ENCODE data around the gene TLR8. TPM values are rescaled to one million over a fixed set of nuclear protein-coding genes. Genes with fewer than 3 reads are reported as not detected.
A peak's percentile ranks its signal among the peaks of the same experiment; 100 is the strongest.

Gene TLR8
- total RNA-seq, 6 experiments from 2014 or later = 0.37 to 2.2 (median 1.4) TPM

- ATAC-seq (peak; percentile 68 to 88 (median 77)), DNase-seq (peak; percentile 56 to 69 (median 59))
- no peaks in the 10 kb centered on the region for H3K9me3 ChIP-seq
- peak overlapping the region; percentile 52 to 63 (median 62) for H3K27ac ChIP-seq
- intact Hi-C loops (cut with DNase I) = loop anchor here in 1 of 2 donors (10.0 kb wide), 1 partner anchor 519 kb away; no protein-coding TSS in a partner anchor
- peaks cover 0 to 10% (median 0%) of the 10 kb centered on the region in 4 donors for H3K4me1 ChIP-seq
- H3K36me3 ChIP-seq = no peaks in the 10 kb centered on the region
- WGBS (ENCODE audit: insufficient coverage, low coverage, low lambda C conversion rate, missing lambda C conversion rate) = 14% methylated on average over 8 of the region's 20 CpGs
- no peak for TF ChIP-seq CTCF (IDR thresholded peaks at IDR 0.05)
- TF ChIP-seq POLR2A (IDR thresholded peaks at IDR 0.05) = no peak
- H3K27me3 ChIP-seq = no peaks in the 10 kb centered on the region
- peak overlapping the region in 1 of 3 donors; percentile 3 for H3K4me3 ChIP-seq
These were observed 49.7 kb downstream of the TLR8 start for GRCh38 chrX:12955882-12956703.

GRCh38 chrX:12956704-12957534, 50.5 kb downstream of the TLR8 start:
- WGBS (ENCODE audit: insufficient coverage, low coverage, low lambda C conversion rate, missing lambda C conversion rate) = 59% methylated on average over 7 of the region's 8 CpGs
- Histone ChIP-seq H3K36me3 (no peaks in the 10 kb centered on the region), H3K27me3 (no peaks in the 10 kb centered on the region), H3K4me1 (peaks cover 0 to 14% (median 0%) of the 10 kb centered on the region in 4 donors), H3K27ac (peak overlapping the region; percentile 52 to 63 (median 62)), H3K9me3 (no peaks in the 10 kb centered on the region), H3K4me3 (peak overlapping the region in 1 of 3 donors; percentile 3)
- intact Hi-C loops (cut with DNase I) = loop anchor here in 1 of 2 donors (10.0 kb wide), 1 partner anchor 518 kb away; no protein-coding TSS in a partner anchor
- ATAC-seq = peak; percentile 57 to 71 (median 70)
- no peak for TF ChIP-seq POLR2A (IDR thresholded peaks at IDR 0.05)
- TF ChIP-seq CTCF (IDR thresholded peaks at IDR 0.05) = no peak
- DNase-seq = no peak

- ATAC-seq = no peak
- no peaks in the 10 kb centered on the region for H3K9me3 ChIP-seq
- 44% methylated on average over 5 of the region's 5 CpGs for WGBS (ENCODE audit: insufficient coverage, low coverage, low lambda C conversion rate, missing lambda C conversion rate)
- no peak for DNase-seq
- H3K36me3 ChIP-seq = no peaks in the 10 kb centered on the region
- peaks cover 0 to 14% (median 0%) of the 10 kb centered on the region in 4 donors for H3K4me1 ChIP-seq
- H3K27me3 ChIP-seq = no peaks in the 10 kb centered on the region
- intact Hi-C loops (cut with DNase I) = loop anchor here in 1 of 2 donors (10.0 kb wide), 1 partner anchor 517 kb away; no protein-coding TSS in a partner anchor
- TF ChIP-seq CTCF (IDR thresholded peaks at IDR 0.05) = no peak
- no peak for TF ChIP-seq POLR2A (IDR thresholded peaks at IDR 0.05)
- H3K27ac ChIP-seq = peak overlapping the region in 1 of 3 donors; percentile 62
- no peak overlapping the region for H3K4me3 ChIP-seq
These were observed 51.6 kb downstream of the TLR8 start for GRCh38 chrX:12958059-12958458.

GRCh38 chrX:12958461-12958860, 52.0 kb downstream of the TLR8 start:
- intact Hi-C loops (cut with DNase I) = loop anchor here in 1 of 2 donors (10.0 kb wide), 1 partner anchor 516 kb away; no protein-coding TSS in a partner anchor
- H3K4me3 ChIP-seq = no peak overlapping the region
- TF ChIP-seq POLR2A (IDR thresholded peaks at IDR 0.05) (no peak), CTCF (IDR thresholded peaks at IDR 0.05) (no peak)
- H3K27me3 ChIP-seq = no peaks in the 10 kb centered on the region
- H3K4me1 ChIP-seq = peaks cover 0 to 14% (median 0%) of the 10 kb centered on the region in 4 donors
- no peaks in the 10 kb centered on the region for H3K9me3 ChIP-seq
- ATAC-seq (no peak), DNase-seq (no peak)
- no peaks in the 10 kb centered on the region for H3K36me3 ChIP-seq
- H3K27ac ChIP-seq = no peak overlapping the region
- 69% methylated on average over 4 of the region's 4 CpGs for WGBS (ENCODE audit: insufficient coverage, low coverage, low lambda C conversion rate, missing lambda C conversion rate)
